ENCODE measurements around the gene ATP8A2.

Gene ATP8A2

GRCh38 chr13:26053418-26053980 is 681.7 kb downstream of the ATP8A2 start:
- H3K23ac ChIP-seq (ENCODE audit: low read length in 2 of 2) = no peak overlapping the region
- H3K79me1 ChIP-seq (replicated peaks; ENCODE audit: low read length, poor library complexity, severe bottlenecking) = no peaks in the 10 kb centered on the region
- H2AFZ ChIP-seq (ENCODE audit: low read depth, low read length) = no peak overlapping the region
- H2BK5ac ChIP-seq (ENCODE audit: low read depth, low read length, poor library complexity, severe bottlenecking) = no peak overlapping the region
- DNase-seq = no peak
- no peak overlapping the region for H3K18ac ChIP-seq (ENCODE audit: low read depth in 1 of 2, low read length in 2 of 2)
- H2BK12ac ChIP-seq (ENCODE audit: low read length in 2 of 2) = no peak overlapping the region
- peaks cover 0 to 10% of the 10 kb centered on the region in 2 experiments for H3K36me3 ChIP-seq (ENCODE audit: control insufficient read depth in 1 of 2, insufficient read depth in 2 of 2, low read depth in 1 of 2, low read length in 2 of 2)
- no peak overlapping the region for H4K8ac ChIP-seq (ENCODE audit: low read length)
- H2BK120ac ChIP-seq (ENCODE audit: low read depth, low read length) = no peak overlapping the region
- no peak overlapping the region for H2BK15ac ChIP-seq (ENCODE audit: low read depth, poor library complexity, severe bottlenecking)
- H3K4me1 ChIP-seq (ENCODE audit: control insufficient read depth, insufficient read depth, low read depth, low read length) = peaks cover 7% of the 10 kb centered on the region
- no peak overlapping the region for H2AK5ac ChIP-seq (ENCODE audit: low read length, severe bottlenecking)
- no peak overlapping the region for H3K4me3 ChIP-seq (ENCODE audit: insufficient read depth in 1 of 2, low read depth in 1 of 2, low read length in 2 of 2)
- WGBS = 88% methylated on average over 6 of the region's 6 CpGs
- H3K27me3 ChIP-seq (ENCODE audit: control insufficient read depth in 1 of 2, insufficient read depth in 1 of 2, low read length in 2 of 2) = peaks cover 0 to 77% of the 10 kb centered on the region in 2 experiments
- no peak overlapping the region for H3K4me2 ChIP-seq (ENCODE audit: low read length, poor library complexity, severe bottlenecking)
- no peak overlapping the region for H4K91ac ChIP-seq (ENCODE audit: low read length)
- H3K9ac ChIP-seq (ENCODE audit: low read length) = no peak overlapping the region
- H3K4ac ChIP-seq (ENCODE audit: low read depth in 1 of 2, low read length in 2 of 2) = no peak overlapping the region
- H3K14ac ChIP-seq (ENCODE audit: low read length in 2 of 2) = no peak overlapping the region
- no peaks in the 10 kb centered on the region for H3K9me3 ChIP-seq (ENCODE audit: control insufficient read depth, low read length)
- no peak overlapping the region for H3K27ac ChIP-seq (ENCODE audit: low read length, poor library complexity, severe bottlenecking)

GRCh38 chr13:26054896-26055295 is 683.1 kb downstream of the ATP8A2 start:
- Histone ChIP-seq H3K27ac (ENCODE audit: low read length, poor library complexity, severe bottlenecking) (no peak overlapping the region), H3K4me1 (ENCODE audit: control insufficient read depth, insufficient read depth, low read depth, low read length) (peaks cover 7% of the 10 kb centered on the region), H2BK15ac (ENCODE audit: low read depth, poor library complexity, severe bottlenecking) (no peak overlapping the region), H4K91ac (ENCODE audit: low read length) (no peak overlapping the region), H3K9me3 (ENCODE audit: control insufficient read depth, low read length) (no peaks in the 10 kb centered on the region), H3K23ac (ENCODE audit: low read length in 2 of 2) (no peak overlapping the region), H3K9ac (ENCODE audit: low read length) (no peak overlapping the region), H2BK12ac (ENCODE audit: low read length in 2 of 2) (no peak overlapping the region), H2BK5ac (ENCODE audit: low read depth, low read length, poor library complexity, severe bottlenecking) (no peak overlapping the region), H3K36me3 (ENCODE audit: control insufficient read depth in 1 of 2, insufficient read depth in 2 of 2, low read depth in 1 of 2, low read length in 2 of 2) (peaks cover 0 to 10% of the 10 kb centered on the region in 2 experiments), H3K79me1 (replicated peaks; ENCODE audit: low read length, poor library complexity, severe bottlenecking) (no peaks in the 10 kb centered on the region), H2BK120ac (ENCODE audit: low read depth, low read length) (no peak overlapping the region), H2AK5ac (ENCODE audit: low read length, severe bottlenecking) (no peak overlapping the region), H3K4me2 (ENCODE audit: low read length, poor library complexity, severe bottlenecking) (no peak overlapping the region), H3K4me3 (ENCODE audit: insufficient read depth in 1 of 2, low read depth in 1 of 2, low read length in 2 of 2) (no peak overlapping the region), H3K27me3 (ENCODE audit: control insufficient read depth in 1 of 2, insufficient read depth in 1 of 2, low read length in 2 of 2) (peaks cover 0 to 64% of the 10 kb centered on the region in 2 experiments), H4K8ac (ENCODE audit: low read length) (no peak overlapping the region), H3K14ac (ENCODE audit: low read length in 2 of 2) (no peak overlapping the region), H3K4ac (ENCODE audit: low read depth in 1 of 2, low read length in 2 of 2) (no peak overlapping the region), H2AFZ (ENCODE audit: low read depth, low read length) (no peak overlapping the region), H3K18ac (ENCODE audit: low read depth in 1 of 2, low read length in 2 of 2) (no peak overlapping the region)
- no peak for DNase-seq

- Histone ChIP-seq H3K79me1 (replicated peaks; ENCODE audit: low read length, poor library complexity, severe bottlenecking) (no peaks in the 10 kb centered on the region), H2AK5ac (ENCODE audit: low read length, severe bottlenecking) (no peak overlapping the region), H3K27me3 (ENCODE audit: control insufficient read depth in 1 of 2, insufficient read depth in 1 of 2, low read length in 2 of 2) (peaks cover 0 to 30% of the 10 kb centered on the region in 2 experiments), H2BK120ac (ENCODE audit: low read depth, low read length) (no peak overlapping the region), H3K9me3 (ENCODE audit: control insufficient read depth, low read length) (no peaks in the 10 kb centered on the region), H3K4me1 (ENCODE audit: control insufficient read depth, insufficient read depth, low read depth, low read length) (no peaks in the 10 kb centered on the region), H4K91ac (ENCODE audit: low read length) (no peak overlapping the region), H3K36me3 (ENCODE audit: control insufficient read depth in 1 of 2, insufficient read depth in 2 of 2, low read depth in 1 of 2, low read length in 2 of 2) (no peaks in the 10 kb centered on the region), H3K4me2 (ENCODE audit: low read length, poor library complexity, severe bottlenecking) (no peak overlapping the region), H3K14ac (ENCODE audit: low read length in 2 of 2) (no peak overlapping the region), H3K23ac (ENCODE audit: low read length in 2 of 2) (no peak overlapping the region), H3K4ac (ENCODE audit: low read depth in 1 of 2, low read length in 2 of 2) (no peak overlapping the region), H3K9ac (ENCODE audit: low read length) (no peak overlapping the region), H2BK12ac (ENCODE audit: low read length in 2 of 2) (no peak overlapping the region), H2BK15ac (ENCODE audit: low read depth, poor library complexity, severe bottlenecking) (no peak overlapping the region), H3K27ac (ENCODE audit: low read length, poor library complexity, severe bottlenecking) (no peak overlapping the region), H3K18ac (ENCODE audit: low read depth in 1 of 2, low read length in 2 of 2) (no peak overlapping the region), H4K8ac (ENCODE audit: low read length) (no peak overlapping the region), H2AFZ (ENCODE audit: low read depth, low read length) (no peak overlapping the region), H3K4me3 (ENCODE audit: insufficient read depth in 1 of 2, low read depth in 1 of 2, low read length in 2 of 2) (no peak overlapping the region), H2BK5ac (ENCODE audit: low read depth, low read length, poor library complexity, severe bottlenecking) (no peak overlapping the region)
- WGBS = 93% methylated on average over 5 of the region's 6 CpGs
- no peak for DNase-seq
Measured at GRCh38 chr13:26058704-26059103, 686.9 kb downstream of the ATP8A2 start.

GRCh38 chr13:26060357-26060756 is 688.6 kb downstream of the ATP8A2 start:
- Histone ChIP-seq H3K36me3 (ENCODE audit: control insufficient read depth in 1 of 2, insufficient read depth in 2 of 2, low read depth in 1 of 2, low read length in 2 of 2) (no peaks in the 10 kb centered on the region), H2AK5ac (ENCODE audit: low read length, severe bottlenecking) (no peak overlapping the region), H2BK5ac (ENCODE audit: low read depth, low read length, poor library complexity, severe bottlenecking) (no peak overlapping the region), H3K4me1 (ENCODE audit: control insufficient read depth, insufficient read depth, low read depth, low read length) (no peaks in the 10 kb centered on the region), H2BK12ac (ENCODE audit: low read length in 2 of 2) (no peak overlapping the region), H2BK120ac (ENCODE audit: low read depth, low read length) (no peak overlapping the region), H3K9ac (ENCODE audit: low read length) (no peak overlapping the region), H3K4me3 (ENCODE audit: insufficient read depth in 1 of 2, low read depth in 1 of 2, low read length in 2 of 2) (no peak overlapping the region), H3K4me2 (ENCODE audit: low read length, poor library complexity, severe bottlenecking) (peak overlapping the region; percentile 31), H4K91ac (ENCODE audit: low read length) (no peak overlapping the region), H2BK15ac (ENCODE audit: low read depth, poor library complexity, severe bottlenecking) (no peak overlapping the region), H3K14ac (ENCODE audit: low read length in 2 of 2) (no peak overlapping the region), H3K9me3 (ENCODE audit: control insufficient read depth, low read length) (no peaks in the 10 kb centered on the region), H3K23ac (ENCODE audit: low read length in 2 of 2) (no peak overlapping the region), H4K8ac (ENCODE audit: low read length) (no peak overlapping the region), H3K4ac (ENCODE audit: low read depth in 1 of 2, low read length in 2 of 2) (no peak overlapping the region), H3K27ac (ENCODE audit: low read length, poor library complexity, severe bottlenecking) (no peak overlapping the region), H3K79me1 (replicated peaks; ENCODE audit: low read length, poor library complexity, severe bottlenecking) (no peaks in the 10 kb centered on the region), H3K27me3 (ENCODE audit: control insufficient read depth in 1 of 2, insufficient read depth in 1 of 2, low read length in 2 of 2) (peaks cover 0 to 21% of the 10 kb centered on the region in 2 experiments), H3K18ac (ENCODE audit: low read depth in 1 of 2, low read length in 2 of 2) (no peak overlapping the region), H2AFZ (ENCODE audit: low read depth, low read length) (no peak overlapping the region)
- 94% methylated on average over 2 of the region's 4 CpGs for WGBS
- no peak for DNase-seq
